ENCODE results near the gene USH2A.

DNA sequence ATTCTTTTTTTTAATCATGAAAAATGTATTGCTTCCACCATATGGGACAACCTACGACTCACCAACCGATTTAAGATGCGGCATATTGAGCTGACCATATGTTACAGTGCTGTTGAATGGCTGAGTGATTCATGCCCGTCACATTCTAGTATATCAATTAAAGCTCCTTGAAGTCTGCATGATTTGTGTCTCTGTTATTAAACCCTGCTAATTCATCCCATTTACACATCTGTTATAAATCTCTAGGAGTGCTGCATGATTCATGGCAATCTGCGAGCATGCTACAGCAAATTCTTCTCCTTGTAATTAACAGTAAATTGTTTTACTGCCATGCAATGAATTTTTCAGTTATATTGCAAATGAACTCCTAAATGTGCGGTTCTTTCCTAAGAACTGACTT is 239.8 kb downstream of the USH2A start:
- TF ChIP-seq, protein P1, sequence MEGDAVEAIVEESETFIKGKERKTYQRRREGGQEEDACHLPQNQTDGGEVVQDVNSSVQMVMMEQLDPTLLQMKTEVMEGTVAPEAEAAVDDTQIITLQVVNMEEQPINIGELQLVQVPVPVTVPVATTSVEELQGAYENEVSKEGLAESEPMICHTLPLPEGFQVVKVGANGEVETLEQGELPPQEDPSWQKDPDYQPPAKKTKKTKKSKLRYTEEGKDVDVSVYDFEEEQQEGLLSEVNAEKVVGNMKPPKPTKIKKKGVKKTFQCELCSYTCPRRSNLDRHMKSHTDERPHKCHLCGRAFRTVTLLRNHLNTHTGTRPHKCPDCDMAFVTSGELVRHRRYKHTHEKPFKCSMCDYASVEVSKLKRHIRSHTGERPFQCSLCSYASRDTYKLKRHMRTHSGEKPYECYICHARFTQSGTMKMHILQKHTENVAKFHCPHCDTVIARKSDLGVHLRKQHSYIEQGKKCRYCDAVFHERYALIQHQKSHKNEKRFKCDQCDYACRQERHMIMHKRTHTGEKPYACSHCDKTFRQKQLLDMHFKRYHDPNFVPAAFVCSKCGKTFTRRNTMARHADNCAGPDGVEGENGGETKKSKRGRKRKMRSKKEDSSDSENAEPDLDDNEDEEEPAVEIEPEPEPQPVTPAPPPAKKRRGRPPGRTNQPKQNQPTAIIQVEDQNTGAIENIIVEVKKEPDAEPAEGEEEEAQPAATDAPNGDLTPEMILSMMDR (IDR thresholded peaks at IDR 0.05; ENCODE audit: insufficient read depth, low read length, poor library complexity, severe bottlenecking) = no peak
- no peak for TF ChIP-seq EZH2phosphoT487 (conservative IDR thresholded peaks at IDR 0.05; ENCODE audit: low read length)

All from SU-DHL-6 (cell line).